GM19468 (cell line): ENCODE results near the gene C7orf33.
"Not testable (repeated sequence)": the region's sequence is repeated elsewhere in the genome, so short reads cannot be mapped to it uniquely, and the experiment has no call there.

Source experiments
- ATAC-seq: cut with Tn5 transposase; IDR thresholded peaks from one replicate; pipeline ENCODE4 v1.9.1; 2021; ENCODE audit warnings: mild to moderate bottlenecking, moderate library complexity, moderate number of reproducible peaks; ENCODE audit not compliant: unreplicated experiment; ENCODE audit errors: extremely low read depth

Gene C7orf33, protein sequence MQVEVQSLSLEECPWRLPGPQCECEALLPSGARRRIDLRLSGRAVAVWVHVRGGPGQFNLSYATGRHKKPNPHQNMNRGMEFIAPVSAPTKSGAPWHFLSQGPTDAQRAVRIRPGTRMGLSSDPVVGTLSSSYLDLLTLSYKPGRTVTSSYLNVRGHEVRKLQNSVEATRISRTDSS

DNA sequence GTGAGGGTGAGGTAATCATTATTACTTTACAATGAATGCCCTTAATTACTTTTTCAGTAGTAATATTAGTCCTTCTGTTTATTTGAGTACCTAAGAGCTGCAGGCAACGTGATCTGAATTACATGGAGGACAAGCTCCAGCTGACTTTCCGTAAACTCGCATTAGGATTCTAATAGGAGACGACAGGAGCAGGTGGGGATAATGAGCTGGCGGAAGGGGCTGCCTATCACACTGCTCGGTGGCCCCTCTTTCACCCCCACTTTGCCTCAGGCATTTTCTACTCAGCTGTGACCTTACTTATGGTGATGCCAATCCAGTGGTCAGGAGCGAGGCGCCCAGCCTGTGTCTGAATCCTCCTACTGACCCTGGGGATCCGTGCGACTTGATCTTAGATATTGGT lies at the start of gene C7orf33:
TSS of gene C7orf33 (plus strand) at position 296 of the 400 bp plus-strand sequence. CDS start 160 bp downstream, outside the sequence.
- no peak for ATAC-seq

- ATAC-seq: no peak
These were observed 48.6 kb upstream of the C7orf33 start for GRCh38 chr7:148541891-148542504.

DNA sequence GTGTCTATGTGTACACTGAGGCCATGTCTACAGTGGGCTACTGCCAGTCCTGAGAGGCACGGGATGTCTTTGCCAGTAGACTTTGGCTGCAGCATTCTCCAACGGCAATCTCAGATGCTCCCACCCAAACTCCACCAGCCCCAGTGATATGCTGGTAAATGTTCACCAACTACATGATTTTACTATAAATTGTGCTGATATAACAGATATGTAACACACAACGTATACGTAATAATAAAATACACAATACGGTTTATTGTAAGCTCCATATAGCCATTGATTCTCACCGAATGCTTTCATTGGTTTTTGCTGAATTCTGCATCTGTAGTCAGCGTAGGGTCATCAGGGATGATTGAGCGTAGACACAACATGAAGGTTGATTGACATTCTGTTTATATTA lies 47.3 kb upstream of the C7orf33 start:
- ATAC-seq: no peak

DNA sequence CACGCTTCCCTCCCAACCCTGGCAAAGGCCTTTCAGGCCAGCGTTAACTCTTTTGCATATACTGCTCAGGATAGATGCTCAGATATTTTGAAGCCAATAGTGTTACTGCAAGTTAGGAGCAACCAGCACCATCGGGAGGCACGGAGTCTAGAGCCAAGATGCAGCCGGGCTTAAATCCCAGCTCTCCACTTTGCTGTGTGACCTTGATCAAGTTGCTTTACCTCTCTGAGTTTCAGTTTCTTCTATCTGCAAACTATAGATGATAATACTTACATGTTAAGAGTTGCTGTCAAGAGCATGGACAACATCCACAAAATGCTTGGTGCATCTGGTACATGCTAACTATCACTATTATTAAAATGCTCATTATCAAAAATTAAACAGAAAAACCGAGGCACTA lies 45.4 kb upstream of the C7orf33 start:
- no peak for ATAC-seq

DNA sequence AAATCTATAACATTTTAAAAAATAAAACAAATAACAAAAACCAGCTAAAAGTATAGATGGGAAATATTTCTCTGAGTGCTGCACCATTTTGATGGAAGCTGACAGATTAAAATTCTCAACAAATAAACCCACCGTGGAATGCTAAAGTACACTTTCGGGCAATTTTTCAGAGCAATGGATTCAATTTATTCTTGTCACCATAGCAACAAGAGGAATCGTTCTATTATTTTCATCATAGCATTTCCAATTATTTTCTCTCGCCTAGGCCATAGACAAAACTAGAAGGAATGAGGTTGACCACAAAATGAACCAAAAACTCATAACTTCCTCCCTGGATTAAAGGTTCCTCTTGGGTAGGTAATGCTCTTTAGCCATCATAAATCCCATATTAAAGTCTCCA lies 44.6 kb upstream of the C7orf33 start:
- ATAC-seq: no peak

GRCh38 chr7:148546857-148547256 lies 43.7 kb upstream of the C7orf33 start:
- ATAC-seq: no peak

- no peak for ATAC-seq
These were observed 42.6 kb upstream of the C7orf33 start for GRCh38 chr7:148547951-148548350.

- peak; percentile 56 for ATAC-seq
These were observed 36.6 kb upstream of the C7orf33 start for GRCh38 chr7:148553979-148554378.

DNA sequence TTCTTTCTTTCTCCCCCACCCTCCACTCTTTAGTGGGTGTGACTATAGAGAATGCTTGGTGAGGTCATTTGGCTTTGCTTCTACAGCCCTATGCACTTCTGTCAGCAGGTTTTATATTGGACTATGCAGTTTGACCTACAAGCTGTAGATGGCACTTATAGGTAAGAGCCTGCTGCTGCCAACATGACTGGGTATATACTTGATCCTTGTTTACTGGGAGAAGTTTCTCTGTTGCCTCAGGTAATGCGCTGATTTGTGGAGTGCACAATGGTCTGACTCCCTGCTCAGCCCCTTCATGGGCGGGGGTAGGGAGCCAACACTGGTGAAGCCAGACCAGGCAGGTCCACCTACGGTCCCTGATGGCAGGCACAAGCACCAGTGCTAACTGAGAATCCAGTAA lies 33.7 kb upstream of the C7orf33 start:
- ATAC-seq: no peak

GRCh38 chr7:148558914-148559313 lies 31.7 kb upstream of the C7orf33 start:
- no peak for ATAC-seq

GRCh38 chr7:148561099-148561498 lies 29.5 kb upstream of the C7orf33 start:
- ATAC-seq: no peak

DNA sequence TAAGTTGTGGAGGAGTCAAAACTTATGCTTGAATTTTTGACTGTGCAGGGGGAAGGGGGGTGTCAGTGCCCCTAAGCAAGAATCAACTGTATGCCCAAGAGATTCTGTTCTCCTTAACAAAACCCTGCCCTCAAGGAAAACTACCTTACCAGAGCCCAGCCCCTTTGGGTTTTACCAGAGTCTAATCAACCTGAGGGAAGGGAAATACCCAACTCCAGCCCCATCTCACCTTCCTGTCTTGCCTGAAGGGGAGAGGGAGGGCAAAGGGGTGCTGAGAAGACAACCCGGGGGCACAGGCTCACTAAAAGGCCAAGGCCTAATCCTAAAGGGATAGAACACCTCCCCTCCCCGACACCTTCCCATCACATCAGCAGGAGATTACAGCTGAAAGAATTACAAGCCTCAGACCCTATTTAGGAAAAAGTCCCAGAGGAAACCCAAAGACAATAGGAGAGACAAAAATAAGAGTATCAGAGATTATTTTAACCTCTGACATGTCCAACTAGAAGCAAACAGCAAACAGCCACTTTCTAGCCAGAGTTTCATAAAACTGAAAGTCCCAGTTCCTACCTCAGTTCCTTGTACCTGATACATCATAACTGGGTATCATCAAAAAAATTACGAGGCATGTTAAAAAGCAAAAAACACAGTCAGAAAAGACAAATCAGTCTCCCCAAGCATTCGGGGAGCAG lies 26.8 kb upstream of the C7orf33 start:
- ATAC-seq: no peak

GRCh38 chr7:148564275-148564951 lies 26.2 kb upstream of the C7orf33 start:
- ATAC-seq: peak; percentile 72

GRCh38 chr7:148566736-148567135 lies 23.8 kb upstream of the C7orf33 start:
- ATAC-seq: no peak

GRCh38 chr7:148567524-148567923 lies 23.0 kb upstream of the C7orf33 start:
- ATAC-seq: no peak

DNA sequence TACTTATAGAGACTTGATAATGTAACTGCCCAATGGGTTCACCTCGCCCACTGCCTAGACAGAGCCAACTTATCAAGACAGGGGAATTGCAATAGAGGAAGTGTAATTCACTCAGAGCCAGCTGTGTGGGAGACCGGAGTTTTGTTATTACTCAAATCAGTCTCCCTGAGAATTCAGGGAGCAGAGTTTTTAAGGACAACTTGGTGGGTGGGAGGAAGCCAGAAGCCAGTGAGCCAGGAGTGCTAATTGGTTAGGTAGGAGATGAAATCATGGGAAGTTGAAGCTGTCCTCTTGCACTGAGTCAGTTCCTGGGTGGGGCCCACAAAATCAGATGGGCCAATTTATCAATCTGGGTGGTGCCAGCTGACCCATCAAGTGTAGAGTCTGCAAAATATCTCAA lies 20.1 kb upstream of the C7orf33 start:
- ATAC-seq: no peak

- not testable (repeated sequence) for ATAC-seq
These were observed 19.6 kb upstream of the C7orf33 start for GRCh38 chr7:148570973-148571372.

- ATAC-seq: no peak
These were observed 19.2 kb upstream of the C7orf33 start for GRCh38 chr7:148571381-148571780.

GRCh38 chr7:148572067-148572522 lies 18.5 kb upstream of the C7orf33 start:
- ATAC-seq: no peak

- not testable (repeated sequence) for ATAC-seq
These were observed 17.0 kb upstream of the C7orf33 start for GRCh38 chr7:148573581-148573980.
